ENCODE results near the gene PIK3CB. TPM values are rescaled to one million over a fixed set of nuclear protein-coding genes. Genes with fewer than 3 reads are reported as not detected.

Gene PIK3CB
- total and polyA plus RNA-seq, 2 experiments from 2014 or later = 14.3 to 23.0 TPM

DNA sequence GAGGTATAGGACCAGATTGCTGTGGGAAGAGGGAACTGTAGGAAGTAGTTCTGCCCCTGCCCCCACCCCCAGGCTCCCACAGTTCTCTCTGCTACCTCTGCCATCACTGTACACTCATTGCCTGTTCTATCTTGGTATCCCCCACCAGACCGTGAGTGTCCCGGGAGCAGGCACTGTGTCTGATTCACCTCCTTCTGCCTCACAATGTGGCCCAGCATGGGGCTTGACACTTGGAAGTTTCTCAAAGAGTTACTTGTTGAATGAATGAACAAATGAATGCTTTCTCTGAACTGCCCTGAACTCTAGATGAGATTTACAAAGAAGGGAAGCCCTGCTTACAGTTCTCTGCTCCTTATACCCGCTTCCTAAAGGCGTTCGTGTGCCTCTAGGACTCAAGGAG, 27.1 kb upstream of the PIK3CB start:
- H3K36me3 ChIP-seq (replicated peaks; ENCODE audit: insufficient read depth, low read depth) = no peaks in the 10 kb centered on the region
- H3K4me3 ChIP-seq = no peak overlapping the region
- no peaks in the 10 kb centered on the region for H4K20me1 ChIP-seq (ENCODE audit: insufficient read depth, poor library complexity, severe bottlenecking)
- H3K9me2 ChIP-seq (replicated peaks; ENCODE audit: insufficient read depth) = no peaks in the 10 kb centered on the region
- H3K4me1 ChIP-seq (ENCODE audit: insufficient read depth) = peaks cover 26% of the 10 kb centered on the region
- no peaks in the 10 kb centered on the region for H3K79me2 ChIP-seq
- no peaks in the 10 kb centered on the region for H3K27me3 ChIP-seq
- WGBS (ENCODE audit: low lambda C conversion rate, missing lambda C conversion rate) = 70% methylated on average over 5 of the region's 5 CpGs
- no peak for TF ChIP-seq EZH2phosphoT487 (IDR thresholded peaks at IDR 0.05; ENCODE audit: low read depth, severe bottlenecking, unreplicated experiment)
- TF ChIP-seq, protein P1, sequence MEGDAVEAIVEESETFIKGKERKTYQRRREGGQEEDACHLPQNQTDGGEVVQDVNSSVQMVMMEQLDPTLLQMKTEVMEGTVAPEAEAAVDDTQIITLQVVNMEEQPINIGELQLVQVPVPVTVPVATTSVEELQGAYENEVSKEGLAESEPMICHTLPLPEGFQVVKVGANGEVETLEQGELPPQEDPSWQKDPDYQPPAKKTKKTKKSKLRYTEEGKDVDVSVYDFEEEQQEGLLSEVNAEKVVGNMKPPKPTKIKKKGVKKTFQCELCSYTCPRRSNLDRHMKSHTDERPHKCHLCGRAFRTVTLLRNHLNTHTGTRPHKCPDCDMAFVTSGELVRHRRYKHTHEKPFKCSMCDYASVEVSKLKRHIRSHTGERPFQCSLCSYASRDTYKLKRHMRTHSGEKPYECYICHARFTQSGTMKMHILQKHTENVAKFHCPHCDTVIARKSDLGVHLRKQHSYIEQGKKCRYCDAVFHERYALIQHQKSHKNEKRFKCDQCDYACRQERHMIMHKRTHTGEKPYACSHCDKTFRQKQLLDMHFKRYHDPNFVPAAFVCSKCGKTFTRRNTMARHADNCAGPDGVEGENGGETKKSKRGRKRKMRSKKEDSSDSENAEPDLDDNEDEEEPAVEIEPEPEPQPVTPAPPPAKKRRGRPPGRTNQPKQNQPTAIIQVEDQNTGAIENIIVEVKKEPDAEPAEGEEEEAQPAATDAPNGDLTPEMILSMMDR (IDR thresholded peaks at IDR 0.05; ENCODE audit: poor library complexity) = no peak
- peak overlapping the region; percentile 57 for H3K4me2 ChIP-seq
- H3K27ac ChIP-seq = peak overlapping the region; percentile 96
- H3K9me3 ChIP-seq (ENCODE audit: low read depth) = no peaks in the 10 kb centered on the region
- H2AFZ ChIP-seq = no peak overlapping the region
- DNase-seq (ENCODE audit: low spot score) = peak; percentile 8

DNA sequence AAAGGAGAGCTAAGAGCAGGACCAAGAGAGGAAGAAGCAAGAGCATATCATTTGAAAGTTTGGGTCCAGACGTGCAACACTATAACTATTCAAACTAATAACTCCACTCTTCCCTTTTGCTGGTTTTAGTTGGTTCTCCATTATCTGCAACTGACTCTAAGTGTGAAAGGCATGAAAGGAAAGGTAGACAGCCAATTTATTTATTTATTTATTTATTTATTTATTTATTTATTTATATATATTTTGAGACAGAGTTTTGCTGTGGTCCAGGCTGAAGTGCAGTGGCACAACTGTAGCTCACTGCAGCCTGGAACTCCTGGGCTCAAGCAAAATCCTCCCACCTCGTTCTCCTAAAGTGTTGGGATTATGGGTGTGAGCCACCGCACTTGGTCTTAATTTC, 22.1 kb upstream of the PIK3CB start:
- Histone ChIP-seq H3K9me3 (ENCODE audit: low read depth) (no peaks in the 10 kb centered on the region), H3K27me3 (no peaks in the 10 kb centered on the region), H3K4me2 (no peak overlapping the region), H3K36me3 (replicated peaks; ENCODE audit: insufficient read depth, low read depth) (no peaks in the 10 kb centered on the region), H4K20me1 (ENCODE audit: insufficient read depth, poor library complexity, severe bottlenecking) (no peaks in the 10 kb centered on the region), H3K9me2 (replicated peaks; ENCODE audit: insufficient read depth) (no peaks in the 10 kb centered on the region), H3K79me2 (no peaks in the 10 kb centered on the region), H3K4me3 (no peak overlapping the region), H3K4me1 (ENCODE audit: insufficient read depth) (peaks cover 7% of the 10 kb centered on the region), H3K27ac (no peak overlapping the region), H2AFZ (no peak overlapping the region)
- no peak for DNase-seq (ENCODE audit: low spot score)
- TF ChIP-seq EZH2phosphoT487 (IDR thresholded peaks at IDR 0.05; ENCODE audit: low read depth, severe bottlenecking, unreplicated experiment) (no peak), EZH2 (IDR thresholded peaks at IDR 0.05; ENCODE audit: borderline replicate concordance) (no peak)
- TF ChIP-seq, protein P1 (IDR thresholded peaks at IDR 0.05; ENCODE audit: poor library complexity) = no peak
- WGBS (ENCODE audit: low lambda C conversion rate, missing lambda C conversion rate) = 92% methylated on average over 3 of the region's 3 CpGs

DNA sequence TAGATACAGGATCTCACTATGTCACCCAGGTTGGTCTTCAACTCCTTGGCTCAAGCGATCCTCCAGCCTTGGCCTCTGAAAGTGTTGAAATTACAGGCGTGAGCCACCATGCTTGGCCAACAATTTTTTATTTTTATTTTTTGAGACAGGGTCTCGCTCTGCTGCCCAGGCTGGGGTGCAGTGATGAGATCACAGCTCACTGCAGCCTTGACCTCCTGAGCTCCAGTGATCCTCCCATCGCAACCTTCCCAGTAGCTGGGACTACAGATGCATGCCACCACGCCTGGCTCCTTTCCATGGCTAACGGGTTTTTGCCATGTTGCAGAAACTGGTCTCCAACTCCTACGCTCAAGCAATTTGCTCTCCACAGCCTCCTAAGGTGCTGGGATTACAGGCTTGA, 20.2 kb upstream of the PIK3CB start:
- H3K9me3 ChIP-seq (ENCODE audit: low read depth) = no peaks in the 10 kb centered on the region
- H3K79me2 ChIP-seq = no peaks in the 10 kb centered on the region
- no peak overlapping the region for H2AFZ ChIP-seq
- no peaks in the 10 kb centered on the region for H3K36me3 ChIP-seq (replicated peaks; ENCODE audit: insufficient read depth, low read depth)
- no peak for DNase-seq (ENCODE audit: low spot score)
- TF ChIP-seq EZH2phosphoT487 (IDR thresholded peaks at IDR 0.05; ENCODE audit: low read depth, severe bottlenecking, unreplicated experiment) (no peak), EZH2 (IDR thresholded peaks at IDR 0.05; ENCODE audit: borderline replicate concordance) (no peak)
- TF ChIP-seq, protein P1 (IDR thresholded peaks at IDR 0.05; ENCODE audit: poor library complexity) = no peak
- no peaks in the 10 kb centered on the region for H3K27me3 ChIP-seq
- H3K4me1 ChIP-seq (ENCODE audit: insufficient read depth) = no peaks in the 10 kb centered on the region
- 94% methylated on average over 7 of the region's 7 CpGs for WGBS (ENCODE audit: low lambda C conversion rate, missing lambda C conversion rate)
- H4K20me1 ChIP-seq (ENCODE audit: insufficient read depth, poor library complexity, severe bottlenecking) = no peaks in the 10 kb centered on the region
- no peaks in the 10 kb centered on the region for H3K9me2 ChIP-seq (replicated peaks; ENCODE audit: insufficient read depth)
- H3K27ac ChIP-seq = no peak overlapping the region
- H3K4me3 ChIP-seq = no peak overlapping the region
- no peak overlapping the region for H3K4me2 ChIP-seq

DNA sequence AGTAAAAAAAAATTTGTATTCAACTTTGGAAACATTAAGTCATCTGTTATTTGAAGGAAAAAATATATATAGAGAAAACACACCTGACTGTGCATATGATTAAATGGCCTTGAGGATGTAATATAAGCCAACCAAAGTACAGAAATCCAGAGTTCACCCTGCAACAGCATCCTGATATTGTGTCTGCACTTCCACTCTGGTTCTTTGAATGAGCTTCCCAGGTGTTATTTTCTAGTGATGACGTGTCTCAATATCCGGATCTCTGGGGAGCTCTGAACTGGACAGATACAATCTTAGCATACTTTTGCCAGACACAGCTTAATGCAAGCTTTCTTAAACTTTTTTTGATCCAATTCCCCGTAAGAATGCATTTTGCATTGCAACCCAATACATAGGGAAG, 19.5 kb upstream of the PIK3CB start:
- H3K27ac ChIP-seq = peak overlapping the region; percentile 59

More for the DNA sequence above, 19.5 kb upstream of the PIK3CB start:
- H3K27me3 ChIP-seq = no peaks in the 10 kb centered on the region
- no peak overlapping the region for H3K4me2 ChIP-seq
- DNase-seq (ENCODE audit: low spot score) = no peak
- no peak overlapping the region for H2AFZ ChIP-seq
- no peaks in the 10 kb centered on the region for H4K20me1 ChIP-seq (ENCODE audit: insufficient read depth, poor library complexity, severe bottlenecking)
- H3K79me2 ChIP-seq = no peaks in the 10 kb centered on the region
- no peaks in the 10 kb centered on the region for H3K36me3 ChIP-seq (replicated peaks; ENCODE audit: insufficient read depth, low read depth)
- no peaks in the 10 kb centered on the region for H3K4me1 ChIP-seq (ENCODE audit: insufficient read depth)
- no peaks in the 10 kb centered on the region for H3K9me2 ChIP-seq (replicated peaks; ENCODE audit: insufficient read depth)
- H3K9me3 ChIP-seq (ENCODE audit: low read depth) = no peaks in the 10 kb centered on the region
- TF ChIP-seq EZH2 (IDR thresholded peaks at IDR 0.05; ENCODE audit: borderline replicate concordance) = no peak
- TF ChIP-seq EZH2phosphoT487 (IDR thresholded peaks at IDR 0.05; ENCODE audit: low read depth, severe bottlenecking, unreplicated experiment) = no peak
- TF ChIP-seq, protein P1 (IDR thresholded peaks at IDR 0.05; ENCODE audit: poor library complexity) = no peak
- WGBS (ENCODE audit: low lambda C conversion rate, missing lambda C conversion rate) = 79% methylated on average over 3 of the region's 3 CpGs
- H3K4me3 ChIP-seq = no peak overlapping the region

Measured in hepatocyte (in vitro differentiated cells).